HG03432 (cell line): ENCODE results near the gene FAM193A.
"Not testable (repeated sequence)": the region's sequence is repeated elsewhere in the genome, so short reads cannot be mapped to it uniquely, and the experiment has no call there.

Experiments
- ATAC-seq: cut with Tn5 transposase; IDR thresholded peaks from one replicate; pipeline ENCODE4 v1.9.1; 2021; ENCODE audit warnings: mild to moderate bottlenecking, moderate library complexity; ENCODE audit not compliant: unreplicated experiment

The FAM193A gene

GRCh38 chr4:2767046-2767704 lies 230.7 kb downstream of the FAM193A start:
- ATAC-seq, result no peak

- ATAC-seq, result no peak
These were observed 231.2 kb downstream of the FAM193A start for GRCh38 chr4:2767705-2768074.

GRCh38 chr4:2768124-2768523 lies 231.7 kb downstream of the FAM193A start:
- ATAC-seq, result no peak

GRCh38 chr4:2768921-2769336 lies 232.5 kb downstream of the FAM193A start:
- ATAC-seq, result no peak

GRCh38 chr4:2771264-2771663 lies 234.8 kb downstream of the FAM193A start:
- no peak for ATAC-seq

- not testable (repeated sequence) for ATAC-seq
These were observed 244.2 kb downstream of the FAM193A start for GRCh38 chr4:2780643-2781042.

- no peak for ATAC-seq
These were observed 245.5 kb downstream of the FAM193A start for GRCh38 chr4:2781911-2782310.
